HepG2 (cell line): ENCODE data around the gene GRB7. TPM values are rescaled to one million over a fixed set of nuclear protein-coding genes. Genes with fewer than 3 reads are reported as not detected.
A peak's percentile ranks its signal among the peaks of the same experiment; 100 is the strongest.

Experiments
- ATAC-seq: fragments of 200-7000 bp; cut with Tn5 transposase; 3 replicates; pipeline ENCODE4 v1.9.1; 2020; ENCODE audit warnings: mild to moderate bottlenecking, moderate library complexity
- BruUV-seq: library from RNA; stranded (reverse); fragments of 400-500 nt; replicated peaks from 2 replicates; lab custom pipeline; 2021; lab: Mats Ljungman, UMichigan
- CTCF ChIA-PET: fragments of 300-600 bp; formaldehyde crosslinking; extraction: SDS; loops from one replicate; lab custom pipeline; 2021; ENCODE audit warnings: low total read pairs, inconsistent platforms, low intra/inter-chr PET ratio; lab: Yijun Ruan, JAX
- POLR2A ChIA-PET: fragments of 350-600 bp; sonication (Branson Sonifier 250); formaldehyde crosslinking; loops from one replicate; lab custom pipeline; 2020; ENCODE audit warnings: antibody characterized with exemption, inconsistent platforms; lab: Yijun Ruan, JAX
- DNase-seq: peaks from one replicate; pipeline ENCODE4 v3.0.0-alpha.2; 2015; ENCODE audit warnings: low spot score
- FAIRE-seq: peaks from 3 replicates; lab custom pipeline; 2011; peaks lifted over from hg19 to GRCh38; lab: Jason Lieb, UNC
- H2AFZ ChIP-seq: one replicate; pipeline ENCODE4 v1.6.1; 2011; ENCODE audit warnings: low read length, inconsistent platforms
- H3K27ac ChIP-seq: fragments of 300-600 bp; 3 replicates; pipeline ENCODE4 v1.8.0; 2011; ENCODE audit warnings: mixed run types, mild to moderate bottlenecking, mixed read lengths, low read length, inconsistent platforms; ENCODE audit not compliant: insufficient read depth; ENCODE audit errors: extremely low read length
- H3K27me3 ChIP-seq, 2 experiments: fragments of 200-600 bp in 1 of 2; 2 replicates in 1 of 2; 3 replicates in 1 of 2; pipeline versions ENCODE4 v1.6.0 to v1.8.0; 2011; ENCODE audit warnings: low read length in 2 of 2, mild to moderate bottlenecking in 2 of 2, moderate library complexity in 2 of 2, inconsistent platforms in 1 of 2; ENCODE audit not compliant: insufficient read depth in 2 of 2, control insufficient read depth in 1 of 2
- H3K36me3 ChIP-seq, 2 experiments: fragments of 200-600 bp in 1 of 2; replicated peaks in 1 of 2; 2 replicates in 1 of 2; 3 replicates in 1 of 2; pipeline versions ENCODE4 v1.5.1 to v1.8.0; 2011; ENCODE audit warnings: low read length in 2 of 2, inconsistent platforms in 1 of 2; ENCODE audit not compliant: insufficient read depth in 2 of 2, control insufficient read depth in 1 of 2
- H3K4me1 ChIP-seq: 2 replicates; pipeline ENCODE4 v1.5.1; 2012; ENCODE audit warnings: low read length, inconsistent platforms; ENCODE audit not compliant: insufficient read depth
- H3K4me2 ChIP-seq: 2 replicates; pipeline ENCODE4 v1.6.0; 2011; ENCODE audit warnings: low read depth, low read length, inconsistent platforms
- H3K4me3 ChIP-seq, 3 experiments: fragments of 200-600 bp in 1 of 3; sonication (generic), shearing (Covaris generic) in 1 of 3; replicated peaks in 1 of 3; 2 replicates each; pipeline ENCODE4 v1.5.1; 2011 to 2016; ENCODE audit warnings: low read length in 3 of 3, inconsistent platforms in 2 of 3, low read depth in 2 of 3, mild to moderate bottlenecking in 2 of 3, control low read depth in 1 of 3, mixed read lengths in 1 of 3; ENCODE audit not compliant: insufficient read depth in 1 of 3
- H3K79me2 ChIP-seq: one replicate; pipeline ENCODE4 v1.6.1; 2011; ENCODE audit warnings: low read length, inconsistent platforms; ENCODE audit not compliant: insufficient read depth
- H3K9ac ChIP-seq: 2 replicates; pipeline ENCODE4 v1.6.0; 2011; ENCODE audit warnings: mild to moderate bottlenecking, low read depth, low read length, inconsistent platforms; ENCODE audit not compliant: insufficient read depth
- H3K9me3 ChIP-seq: 2 replicates; pipeline ENCODE4 v1.5.1; 2012; ENCODE audit warnings: mild to moderate bottlenecking, low read length
- H4K20me1 ChIP-seq: 2 replicates; pipeline ENCODE4 v1.6.0; 2011; ENCODE audit warnings: inconsistent platforms, mild to moderate bottlenecking, low read length, moderate library complexity; ENCODE audit not compliant: insufficient read depth
- DNMT1 ChIP-seq: sonication (generic); formaldehyde crosslinking; IDR thresholded peaks from 2 replicates; pipeline ENCODE4 v1.5.1; 2020; ENCODE audit warnings: mild to moderate bottlenecking, missing genetic modification reagents
- HOXA3 ChIP-seq: sonication (generic); formaldehyde crosslinking; IDR thresholded peaks from 2 replicates; pipeline ENCODE4 v1.5.0; 2020; ENCODE audit warnings: missing genetic modification reagents
- NFATC3 ChIP-seq: sonication (generic); formaldehyde crosslinking; IDR thresholded peaks from 2 replicates; pipeline ENCODE4 v1.5.1; 2020; ENCODE audit warnings: mild to moderate bottlenecking, missing genetic modification reagents
- NONO ChIP-seq, 2 experiments: fragments of 450-650 bp in 1 of 2; sonication (generic) in 1 of 2; formaldehyde crosslinking in 1 of 2; IDR thresholded peaks in 1 of 2; conservative IDR thresholded peaks in 1 of 2; 2 replicates each; pipeline versions ENCODE4 v1.6.1 to v1.8.0; 2017 to 2022; ENCODE audit warnings: mild to moderate bottlenecking in 1 of 2, missing genetic modification reagents in 1 of 2, moderate library complexity in 1 of 2
- SAP130 ChIP-seq: IDR thresholded peaks from 2 replicates; pipeline ENCODE4 v1.6.1; 2016; ENCODE audit warnings: low read depth
- ZNF253 ChIP-seq: sonication (generic); formaldehyde crosslinking; IDR thresholded peaks from 2 replicates; pipeline ENCODE4 v1.8.0; 2022; ENCODE audit warnings: mild to moderate bottlenecking, missing genetic modification reagents, borderline replicate concordance
- ZNF317 ChIP-seq: sonication (generic); formaldehyde crosslinking; IDR thresholded peaks from 2 replicates; pipeline ENCODE4 v1.5.0; 2020; ENCODE audit warnings: mild to moderate bottlenecking, missing genetic modification reagents
- ZNF703 ChIP-seq: sonication (generic); formaldehyde crosslinking; IDR thresholded peaks from 2 replicates; pipeline ENCODE4 v1.5.1; 2020; ENCODE audit warnings: missing genetic modification reagents, mild to moderate bottlenecking, moderate library complexity, borderline replicate concordance
- ZNF776 ChIP-seq: sonication (generic); formaldehyde crosslinking; IDR thresholded peaks from 2 replicates; pipeline ENCODE4 v1.4.0; 2020; ENCODE audit warnings: mild to moderate bottlenecking, missing genetic modification reagents
- WGBS: methylation state at CpG from one replicate; pipeline ENCODE4 v1.1.6; 2017; ENCODE audit warnings: low lambda C conversion rate; 5-methylcytosine and 5-hydroxymethylcytosine counted together
- in situ Hi-C: cut with HindIII; loops from 2 replicates; pipeline ENCODE4 v1.10.0; 2017; ENCODE audit warnings: low pct_unique_long_range_greater_than_20kb; ENCODE audit not compliant: extremely low pct_ligation_motif_present
- intact Hi-C: fragments of 100-400 bp; cut with micrococcal nuclease; formaldehyde crosslinking; loops from one replicate; pipeline ENCODE4 v1.10.0; 2022; ENCODE audit not compliant: unreplicated experiment
- polyA plus RNA-seq, 8 experiments: library from polyadenylated mRNA; depleted of rRNA in 3 of 8; stranded (reverse) in 7 of 8; unstranded in 1 of 8; fragments of >200 nt; fragmentation: Illumina TruSeq in 4 of 8; extraction: Trizol in 4 of 8; gene quantifications; 2 replicates each; pipeline versions ENCODE4 v1.2.1 to v1.2.3, GENCODE V29; 2011 to 2016; ENCODE audit warnings: low read depth in 4 of 8, missing spikeins in 1 of 8, mixed read lengths in 1 of 8; ENCODE audit not compliant: insufficient read depth in 1 of 8
- total RNA-seq, 5 experiments: library from RNA; depleted of rRNA; stranded (reverse); fragments of >200 nt; fragmentation: Illumina TruSeq; extraction: Trizol; gene quantifications; 2 replicates each; pipeline ENCODE4 v1.2.3, GENCODE V29; 2016; ENCODE audit warnings: low read depth in 1 of 5
- TF ChIP-seq, protein P1 (sequence below): sonication (generic); formaldehyde crosslinking; IDR thresholded peaks from 2 replicates; pipeline ENCODE4 v1.4.0; 2020; ENCODE audit warnings: low read depth, mild to moderate bottlenecking, missing genetic modification reagents
- TF ChIP-seq, protein P2 (sequence below): sonication (generic); formaldehyde crosslinking; IDR thresholded peaks from 2 replicates; pipeline ENCODE4 v1.8.1; 2023; ENCODE audit warnings: mild to moderate bottlenecking, moderate library complexity, missing genetic modification reagents
- TF ChIP-seq, protein P3 (sequence below): sonication (generic); formaldehyde crosslinking; IDR thresholded peaks from 2 replicates; pipeline ENCODE4 v1.9.0; 2021; ENCODE audit warnings: mild to moderate bottlenecking, missing genetic modification reagents

GRB7 gene
- total and polyA plus RNA-seq, 2 of the 13 experiments (the other 11 are each of a cell fraction or from before 2014, with no cell fraction given) = 60.2 to 77.7 TPM

DNA sequence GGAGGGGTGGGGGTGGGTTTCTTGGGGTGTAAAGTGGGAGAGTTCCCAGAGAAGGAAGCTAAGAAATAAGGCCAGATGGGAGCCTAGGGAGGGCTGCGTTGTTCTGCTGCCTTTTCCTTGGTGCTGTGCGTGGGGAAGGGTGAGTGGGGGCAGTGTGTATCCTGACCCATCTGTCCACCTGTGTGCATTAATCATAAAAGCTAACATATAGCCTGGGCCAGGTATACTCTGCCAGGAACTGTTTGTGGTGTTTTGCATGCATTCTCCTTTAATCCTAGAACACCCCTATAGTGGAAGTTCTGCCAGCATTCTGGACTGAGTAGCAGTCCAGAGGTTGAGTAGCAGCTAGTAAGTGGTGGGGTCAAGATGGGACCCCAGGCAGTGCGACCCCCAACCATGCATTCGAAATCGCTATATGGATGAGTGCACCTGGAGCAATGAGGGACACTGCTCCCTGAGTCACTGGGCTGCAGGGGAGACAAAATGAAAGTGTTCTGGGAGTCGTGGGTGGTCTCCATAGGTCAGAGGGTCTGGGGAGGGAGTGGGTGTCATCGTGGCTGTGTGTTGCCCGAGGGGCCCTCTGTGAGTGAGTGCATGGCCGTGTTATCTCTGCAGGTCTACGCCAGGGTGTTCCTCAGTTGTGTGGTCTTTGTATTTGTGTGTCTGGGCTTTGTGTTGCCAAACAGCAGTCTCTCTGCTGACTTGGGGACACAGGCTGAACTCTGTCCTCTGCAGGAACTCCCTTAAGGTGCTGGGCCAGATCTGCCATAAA lies 36.5 kb upstream of the GRB7 start:
- Histone ChIP-seq H3K9ac (peak overlapping the region; percentile 88), H3K36me3 (peaks cover 2 to 3% of the 10 kb centered on the region in 2 experiments; a peak in 2 of 5 replicates), H3K27me3 (no peaks in the 10 kb centered on the region), H3K27ac (peak overlapping the region; percentile 78), H2AFZ (no peak overlapping the region), H4K20me1 (peaks cover 10% of the 10 kb centered on the region; the same call in 1 of the 2 replicates), H3K79me2 (peaks cover 63% of the 10 kb centered on the region), H3K4me2 (peak overlapping the region; percentile 92), H3K4me3 (peak overlapping the region; percentile 90 to 94 (median 90)), H3K4me1 (peaks cover 76% of the 10 kb centered on the region), H3K9me3 (no peaks in the 10 kb centered on the region)
- WGBS = 3% methylated on average over 8 of the region's 10 CpGs
- ATAC-seq (no peak), FAIRE-seq (no peak), DNase-seq (no peak)
- intact Hi-C loops = no loop called here
- in situ Hi-C loops = no loop called here
- BruUV-seq = TSS peak; percentile 42
- ChIA-PET POLR2A (interaction anchor here (0.6 to 6.6 kb wide), 16 partner anchors 13 to 398 kb away, joined by 3 to 118 read pairs (median 10); partner anchors contain the start of genes GRB7, MIEN1 and PGAP3), CTCF (interaction anchor here (0.6 kb wide), 1 partner anchor 224 kb away, joined by 3 read pairs; no protein-coding TSS in a partner anchor)
- peak; percentile 8; the same call in 1 of the 2 replicates for TF ChIP-seq HOXA3
- TF ChIP-seq SAP130 (CRISPR knock-in tag) = peak; percentile 12; the same call in 1 of the 2 replicates
- TF ChIP-seq, protein P1, sequence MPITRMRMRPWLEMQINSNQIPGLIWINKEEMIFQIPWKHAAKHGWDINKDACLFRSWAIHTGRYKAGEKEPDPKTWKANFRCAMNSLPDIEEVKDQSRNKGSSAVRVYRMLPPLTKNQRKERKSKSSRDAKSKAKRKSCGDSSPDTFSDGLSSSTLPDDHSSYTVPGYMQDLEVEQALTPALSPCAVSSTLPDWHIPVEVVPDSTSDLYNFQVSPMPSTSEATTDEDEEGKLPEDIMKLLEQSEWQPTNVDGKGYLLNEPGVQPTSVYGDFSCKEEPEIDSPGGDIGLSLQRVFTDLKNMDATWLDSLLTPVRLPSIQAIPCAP (CRISPR knock-in tag) = no peak
- TF ChIP-seq DNMT1 (CRISPR knock-in tag) = 0 out of 2 replicates have a peak, but pooled peaks have one; percentile 55
- TF ChIP-seq ZNF703 = no peak
- no peak for TF ChIP-seq NONO (IDR thresholded peaks at IDR 0.05)
- no peak for TF ChIP-seq NONO (CRISPR knock-in tag; conservative IDR thresholded peaks at IDR 0.05)
- TF ChIP-seq NFATC3 (CRISPR knock-in tag) = no peak
- TF ChIP-seq, protein P2, sequence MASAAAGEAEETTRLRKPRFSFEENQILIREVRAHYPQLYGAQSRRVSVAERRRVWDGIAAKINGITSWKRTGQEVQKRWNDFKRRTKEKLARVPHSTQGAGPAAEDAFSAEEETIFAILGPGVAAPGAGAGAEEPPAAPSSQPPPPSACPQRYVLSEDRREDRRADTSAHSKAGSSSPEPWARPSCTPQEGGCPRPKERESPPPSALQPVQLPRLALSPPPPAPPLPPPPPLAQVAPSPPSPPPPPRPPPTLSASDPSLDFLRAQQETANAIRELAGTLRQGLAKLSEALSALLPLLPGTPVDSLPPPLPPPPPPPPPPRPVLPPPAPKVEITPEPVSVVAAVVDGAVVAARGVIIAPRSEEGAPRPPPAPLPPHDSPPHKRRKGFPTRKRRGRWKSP (CRISPR knock-in tag) = 0 out of 2 replicates have a peak, but pooled peaks have one; percentile 46
- 0 out of 2 replicates have a peak, but pooled peaks have one; percentile 36 for TF ChIP-seq ZNF776 (CRISPR knock-in tag)
- peak; percentile 35; the same call in 1 of the 2 replicates for TF ChIP-seq ZNF317
- TF ChIP-seq, protein P3, sequence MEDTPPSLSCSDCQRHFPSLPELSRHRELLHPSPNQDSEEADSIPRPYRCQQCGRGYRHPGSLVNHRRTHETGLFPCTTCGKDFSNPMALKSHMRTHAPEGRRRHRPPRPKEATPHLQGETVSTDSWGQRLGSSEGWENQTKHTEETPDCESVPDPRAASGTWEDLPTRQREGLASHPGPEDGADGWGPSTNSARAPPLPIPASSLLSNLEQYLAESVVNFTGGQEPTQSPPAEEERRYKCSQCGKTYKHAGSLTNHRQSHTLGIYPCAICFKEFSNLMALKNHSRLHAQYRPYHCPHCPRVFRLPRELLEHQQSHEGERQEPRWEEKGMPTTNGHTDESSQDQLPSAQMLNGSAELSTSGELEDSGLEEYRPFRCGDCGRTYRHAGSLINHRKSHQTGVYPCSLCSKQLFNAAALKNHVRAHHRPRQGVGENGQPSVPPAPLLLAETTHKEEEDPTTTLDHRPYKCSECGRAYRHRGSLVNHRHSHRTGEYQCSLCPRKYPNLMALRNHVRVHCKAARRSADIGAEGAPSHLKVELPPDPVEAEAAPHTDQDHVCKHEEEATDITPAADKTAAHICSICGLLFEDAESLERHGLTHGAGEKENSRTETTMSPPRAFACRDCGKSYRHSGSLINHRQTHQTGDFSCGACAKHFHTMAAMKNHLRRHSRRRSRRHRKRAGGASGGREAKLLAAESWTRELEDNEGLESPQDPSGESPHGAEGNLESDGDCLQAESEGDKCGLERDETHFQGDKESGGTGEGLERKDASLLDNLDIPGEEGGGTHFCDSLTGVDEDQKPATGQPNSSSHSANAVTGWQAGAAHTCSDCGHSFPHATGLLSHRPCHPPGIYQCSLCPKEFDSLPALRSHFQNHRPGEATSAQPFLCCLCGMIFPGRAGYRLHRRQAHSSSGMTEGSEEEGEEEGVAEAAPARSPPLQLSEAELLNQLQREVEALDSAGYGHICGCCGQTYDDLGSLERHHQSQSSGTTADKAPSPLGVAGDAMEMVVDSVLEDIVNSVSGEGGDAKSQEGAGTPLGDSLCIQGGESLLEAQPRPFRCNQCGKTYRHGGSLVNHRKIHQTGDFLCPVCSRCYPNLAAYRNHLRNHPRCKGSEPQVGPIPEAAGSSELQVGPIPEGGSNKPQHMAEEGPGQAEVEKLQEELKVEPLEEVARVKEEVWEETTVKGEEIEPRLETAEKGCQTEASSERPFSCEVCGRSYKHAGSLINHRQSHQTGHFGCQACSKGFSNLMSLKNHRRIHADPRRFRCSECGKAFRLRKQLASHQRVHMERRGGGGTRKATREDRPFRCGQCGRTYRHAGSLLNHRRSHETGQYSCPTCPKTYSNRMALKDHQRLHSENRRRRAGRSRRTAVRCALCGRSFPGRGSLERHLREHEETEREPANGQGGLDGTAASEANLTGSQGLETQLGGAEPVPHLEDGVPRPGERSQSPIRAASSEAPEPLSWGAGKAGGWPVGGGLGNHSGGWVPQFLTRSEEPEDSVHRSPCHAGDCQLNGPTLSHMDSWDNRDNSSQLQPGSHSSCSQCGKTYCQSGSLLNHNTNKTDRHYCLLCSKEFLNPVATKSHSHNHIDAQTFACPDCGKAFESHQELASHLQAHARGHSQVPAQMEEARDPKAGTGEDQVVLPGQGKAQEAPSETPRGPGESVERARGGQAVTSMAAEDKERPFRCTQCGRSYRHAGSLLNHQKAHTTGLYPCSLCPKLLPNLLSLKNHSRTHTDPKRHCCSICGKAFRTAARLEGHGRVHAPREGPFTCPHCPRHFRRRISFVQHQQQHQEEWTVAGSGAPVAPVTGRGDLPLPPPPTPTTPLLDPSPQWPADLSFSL (CRISPR knock-in tag) = peak; percentile 99
- TF ChIP-seq ZNF253 (CRISPR knock-in tag) = 0 out of 2 replicates have a peak, but pooled peaks have one; percentile 45
